AG20443 (cell line): ENCODE data around the gene AFF1.

ENCODE experiments used
- DNase-seq: peaks from one replicate; pipeline ENCODE4 v3.0.0; 2012; ENCODE audit warnings: low spot score, mixed read lengths

AFF1 gene

DNA sequence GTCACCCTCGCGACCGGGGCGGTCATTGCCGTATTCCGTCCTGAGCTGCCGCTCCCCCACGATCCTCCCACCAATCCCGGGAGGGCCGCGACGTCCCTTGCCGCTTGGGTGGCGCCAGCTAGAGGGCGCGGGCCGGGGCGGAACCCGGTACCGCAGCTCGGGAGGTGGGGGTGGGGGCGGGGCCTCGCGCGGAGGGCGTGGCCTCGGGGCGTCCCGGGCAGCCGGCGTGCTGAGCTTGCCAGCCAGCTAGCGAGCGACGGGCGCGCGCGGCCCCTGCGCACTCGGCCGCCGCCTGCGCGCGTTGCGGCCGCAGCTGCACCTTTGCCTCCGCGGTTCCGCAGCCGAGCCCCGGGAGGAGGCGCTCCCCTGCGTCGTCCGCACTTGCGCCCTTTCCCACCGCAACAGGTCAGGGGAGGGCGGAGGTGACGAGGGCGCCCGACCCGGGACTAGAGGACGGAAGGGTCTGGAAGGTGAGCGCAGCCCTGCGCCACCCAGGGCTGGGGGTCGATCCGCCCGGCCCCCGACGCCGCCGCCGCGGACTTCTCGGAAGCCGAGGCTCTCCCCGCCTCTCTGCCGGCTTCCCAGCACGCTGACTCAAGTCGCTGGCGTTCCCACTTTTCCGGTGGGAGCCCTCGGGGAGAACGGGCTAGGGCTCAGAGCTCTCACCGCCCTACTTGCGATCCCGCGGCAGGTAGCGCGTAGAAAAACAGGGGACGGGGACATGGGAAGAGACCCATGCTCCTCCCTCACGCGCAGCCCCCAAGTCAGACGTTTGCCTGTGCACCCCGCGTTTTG lies at the start of gene AFF1:
TSS of gene AFF1 (plus strand) at position 241 of the 795 bp plus-strand sequence. CDS start 13,523 bp downstream, outside the sequence.
- DNase-seq, result peak; percentile 98

DNA sequence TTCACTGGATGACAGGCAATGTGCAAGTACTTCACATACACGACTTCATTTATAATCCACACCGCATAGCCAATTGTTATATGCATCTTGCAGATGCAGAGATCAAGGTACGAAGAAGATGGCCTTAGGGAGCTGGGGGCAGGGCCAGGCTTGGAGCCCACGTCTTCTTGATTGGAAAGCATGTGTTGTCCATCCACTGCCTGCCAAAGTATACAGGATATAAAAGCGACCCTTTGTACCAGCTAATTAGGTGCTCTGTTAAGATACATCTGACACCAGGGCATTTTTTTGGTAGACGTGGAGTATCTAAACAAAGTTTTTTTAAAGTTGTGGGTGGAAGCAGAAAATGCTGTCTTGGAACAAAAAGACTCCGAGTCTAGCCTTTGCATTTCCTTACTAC lies 44.0 kb upstream of the AFF1 start:
- DNase-seq, result no peak

DNA sequence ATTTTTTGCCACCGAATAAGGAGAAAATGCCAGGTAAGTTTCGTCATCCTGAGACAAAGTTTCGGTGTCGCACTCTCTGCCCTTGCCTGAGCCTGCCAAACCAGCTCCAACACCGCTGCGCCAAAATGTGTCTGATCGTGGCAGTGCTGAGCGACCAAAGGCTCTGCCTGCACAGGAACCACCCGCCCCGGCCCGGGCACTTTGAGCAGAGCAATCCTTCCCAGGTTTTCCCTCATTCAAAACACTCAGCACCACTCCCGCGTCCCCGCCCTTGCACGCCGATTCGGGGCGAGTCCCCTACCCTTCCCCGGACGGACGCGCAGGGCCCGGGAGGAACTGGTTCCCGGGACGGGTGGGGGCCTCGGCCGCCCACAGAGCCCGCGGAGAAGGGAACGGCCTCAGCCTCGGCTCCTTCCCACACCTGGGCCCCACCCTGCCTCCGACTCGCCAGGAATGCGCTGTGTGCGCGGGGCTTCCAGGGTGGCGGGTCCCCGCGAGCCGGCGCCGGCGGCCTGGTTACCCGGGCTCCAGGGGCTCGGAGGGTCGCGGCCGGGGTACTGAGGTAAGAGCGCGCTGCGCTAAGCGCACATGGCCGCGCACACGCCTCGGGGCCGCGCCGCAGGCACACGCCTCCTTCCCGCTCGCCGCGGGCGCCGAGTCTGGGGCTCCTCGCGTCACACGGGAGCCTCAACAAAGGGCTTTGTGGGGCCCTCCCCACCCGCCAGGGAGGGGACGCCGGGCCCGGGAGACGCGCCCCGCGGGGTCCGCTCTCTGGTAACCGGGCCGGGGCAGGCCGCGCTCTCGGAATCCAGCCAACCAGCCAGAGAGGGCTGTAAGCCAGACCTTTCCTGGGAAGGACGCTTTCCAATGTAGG lies 42.8 kb upstream of the AFF1 start, which contains the start of gene C4orf36:
TSS of gene C4orf36 (minus strand) at position 661 of the 874 bp plus-strand sequence. CDS start 902 bp downstream, outside the sequence.
- DNase-seq, result peak; percentile 72

DNA sequence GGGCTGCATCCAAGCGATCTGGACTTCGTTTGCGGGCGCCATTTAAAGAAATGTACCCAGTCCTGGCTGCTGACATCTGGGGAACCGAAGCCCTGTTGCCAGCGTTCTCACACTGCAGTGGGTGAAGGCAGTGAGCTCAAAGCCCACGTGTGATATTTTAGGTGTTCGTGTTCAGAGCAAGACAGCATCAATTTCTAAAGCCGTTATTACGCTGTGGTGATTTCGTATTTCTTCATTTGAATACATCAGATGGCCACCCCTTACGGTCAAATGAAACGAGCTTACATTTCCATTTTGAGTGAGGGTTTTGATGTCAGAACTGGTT lies 42.2 kb upstream of the AFF1 start:
- DNase-seq, result no peak

DNA sequence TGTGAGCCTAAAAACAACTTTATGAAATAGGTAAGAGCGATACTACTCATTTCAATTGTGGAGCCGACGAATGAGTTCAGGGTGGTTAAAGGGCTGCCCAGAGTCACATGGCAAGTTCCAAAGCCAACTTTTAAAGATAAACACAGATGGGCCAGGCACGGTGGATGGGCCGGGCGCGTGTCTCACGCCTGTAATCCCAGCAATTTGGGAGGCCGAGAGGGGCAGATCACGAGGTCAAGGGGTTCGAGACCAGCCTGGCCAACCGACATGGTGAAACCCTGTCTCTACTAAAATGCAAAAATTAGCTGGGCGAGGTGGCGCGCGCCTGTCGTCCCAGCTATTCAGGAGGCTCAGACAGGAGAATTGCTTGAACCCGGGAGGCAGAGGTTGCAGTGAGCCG lies 41.7 kb upstream of the AFF1 start:
- no peak for DNase-seq

DNA sequence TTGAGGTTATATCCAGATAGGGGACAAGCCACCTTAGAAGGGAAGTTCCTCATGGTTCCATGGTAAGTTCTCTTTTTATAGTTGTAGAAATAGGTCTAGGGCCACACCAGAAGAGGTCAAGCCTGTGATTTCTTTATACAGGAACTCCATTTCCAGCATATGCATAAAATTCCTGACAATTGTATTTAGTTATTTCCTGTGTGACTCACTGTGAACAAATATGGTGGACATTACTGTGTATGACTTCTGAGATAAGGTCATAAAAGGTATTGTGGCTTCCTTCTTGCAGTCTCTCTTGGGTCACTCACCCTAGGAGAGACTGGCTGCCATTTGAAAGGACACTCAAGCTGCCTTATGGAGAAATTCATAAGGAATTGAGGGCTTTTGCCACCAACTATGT lies 40.4 kb upstream of the AFF1 start:
- no peak for DNase-seq

DNA sequence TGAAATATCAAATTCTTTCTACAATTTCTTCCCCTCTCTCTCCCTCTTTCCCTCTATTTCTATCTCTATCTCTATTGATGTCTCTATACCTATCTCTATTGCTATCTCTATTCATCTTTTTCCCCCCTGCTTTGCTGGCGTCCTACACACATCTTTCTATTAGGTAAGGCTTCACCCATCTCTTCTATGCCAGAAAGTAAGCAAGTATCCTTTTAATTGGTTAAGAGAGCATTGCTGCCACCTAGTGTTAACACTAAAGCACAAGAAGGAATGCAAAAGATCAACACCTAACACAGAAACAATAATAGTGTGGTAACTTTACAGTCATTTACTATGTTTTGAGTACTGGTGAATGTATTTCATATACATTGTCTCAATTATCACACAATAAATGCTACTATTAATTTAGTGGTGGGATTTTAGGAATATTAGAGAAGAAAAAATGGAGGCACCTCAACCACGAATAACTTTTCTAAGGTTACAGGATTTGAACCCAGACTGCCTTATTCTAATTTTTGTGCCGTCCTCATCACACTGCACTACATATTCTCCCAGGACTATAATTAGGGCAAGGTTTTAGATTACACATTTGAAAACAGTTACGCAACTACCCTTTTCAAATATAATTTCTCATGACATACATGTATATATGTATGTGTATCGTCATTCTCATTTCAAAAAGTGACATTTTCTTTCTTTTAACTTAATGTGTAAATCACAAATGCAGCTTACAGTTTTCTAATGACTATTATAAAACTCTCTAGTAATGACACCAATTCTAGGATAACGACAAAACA lies 38.9 kb upstream of the AFF1 start:
- peak; percentile 55 for DNase-seq

DNA sequence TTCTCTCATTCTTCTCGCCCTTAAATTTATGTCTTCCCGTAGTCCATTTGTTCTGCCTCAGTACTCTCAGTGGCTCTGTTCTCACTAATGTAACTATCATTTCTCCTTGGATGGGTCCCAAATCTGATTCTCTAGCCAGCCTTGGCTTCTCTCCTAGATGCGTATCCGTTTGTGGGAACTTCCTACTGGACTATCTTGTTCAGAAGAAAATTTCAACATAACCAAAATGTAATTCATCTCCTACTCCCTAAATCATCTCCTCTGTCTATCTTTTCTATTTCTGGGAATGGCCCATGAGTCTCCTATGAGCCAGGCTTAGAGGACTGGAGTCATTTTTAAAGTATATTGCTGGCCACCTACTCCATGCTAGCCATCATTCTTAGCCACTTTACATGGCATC lies 38.2 kb upstream of the AFF1 start:
- no peak for DNase-seq

- no peak for DNase-seq
Measured at GRCh38 chr4:86898562-86898961, 36.2 kb upstream of the AFF1 start.

DNA sequence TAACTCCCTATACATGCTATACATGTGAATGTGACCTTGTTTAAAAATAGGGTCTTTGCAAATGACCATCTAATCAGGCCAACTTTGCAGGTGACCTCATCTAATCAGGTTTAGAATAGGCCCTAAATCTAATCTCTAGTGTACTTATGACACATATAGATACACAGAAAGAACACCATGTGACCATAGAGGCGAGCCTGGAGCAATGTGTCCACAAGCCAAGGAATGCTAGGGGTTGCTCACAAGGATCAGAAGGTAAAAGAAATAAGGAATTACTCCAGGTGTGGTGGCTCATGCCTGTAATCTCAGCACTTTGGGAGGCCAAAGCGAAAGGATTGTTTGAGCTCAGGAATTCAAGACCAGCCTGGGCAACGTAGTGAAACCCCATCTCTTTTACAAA lies 32.9 kb upstream of the AFF1 start:
- no peak for DNase-seq

DNA sequence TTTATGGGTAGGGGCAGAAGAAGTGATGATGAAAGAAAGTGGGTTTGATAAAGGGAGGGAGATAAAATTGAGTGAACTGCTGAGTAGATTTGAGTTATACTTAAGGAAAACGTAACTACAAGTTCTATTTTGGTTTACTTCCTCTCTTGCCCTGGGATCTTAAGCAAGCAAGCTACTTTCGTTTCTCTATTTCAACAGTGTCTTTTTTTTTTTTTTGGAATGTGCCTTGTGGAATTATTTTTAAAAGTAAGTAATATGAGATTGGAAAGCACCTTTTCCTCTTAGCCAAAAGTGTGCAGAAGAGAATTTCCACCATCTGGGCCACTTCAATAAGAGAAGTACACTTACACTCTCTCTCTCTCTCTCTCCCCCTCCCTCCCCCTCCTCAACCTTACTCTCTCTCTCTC lies 26.6 kb upstream of the AFF1 start:
- DNase-seq, result peak; percentile 35

DNA sequence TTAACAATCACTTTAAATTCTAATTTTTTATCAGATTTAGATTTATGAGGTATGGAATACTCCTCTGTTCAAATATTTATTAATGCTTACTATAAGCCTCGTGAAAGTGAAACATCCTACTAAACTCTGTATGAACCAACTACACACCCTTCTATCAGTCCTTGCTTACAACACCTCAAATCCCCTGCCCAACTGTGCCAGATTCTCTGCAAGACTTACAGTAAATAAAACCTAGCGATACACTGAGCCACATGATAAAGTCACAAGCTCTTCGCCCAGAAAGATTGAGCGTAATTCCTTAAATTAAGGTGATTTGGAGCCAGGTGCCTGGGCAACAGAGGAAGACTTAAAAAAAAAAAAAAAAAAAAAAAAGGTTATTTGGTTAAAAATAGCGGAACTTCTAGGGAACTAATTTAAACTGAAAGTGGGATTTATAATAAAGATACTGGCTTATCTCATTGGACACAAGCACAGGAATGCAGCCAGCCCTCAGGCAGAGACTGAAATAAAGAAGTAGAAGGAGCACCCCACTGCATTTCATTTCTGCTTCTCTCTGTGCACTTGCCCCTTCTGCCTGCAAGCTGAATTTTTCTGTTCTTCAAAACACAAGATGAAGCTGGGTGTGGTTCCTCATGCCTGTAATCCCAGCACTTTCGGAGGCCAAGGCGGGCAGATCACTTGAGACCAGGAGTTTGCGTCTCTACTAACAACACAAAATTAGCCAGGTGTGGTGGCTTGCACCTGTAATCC lies 25.1 kb upstream of the AFF1 start:
- no peak for DNase-seq

DNA sequence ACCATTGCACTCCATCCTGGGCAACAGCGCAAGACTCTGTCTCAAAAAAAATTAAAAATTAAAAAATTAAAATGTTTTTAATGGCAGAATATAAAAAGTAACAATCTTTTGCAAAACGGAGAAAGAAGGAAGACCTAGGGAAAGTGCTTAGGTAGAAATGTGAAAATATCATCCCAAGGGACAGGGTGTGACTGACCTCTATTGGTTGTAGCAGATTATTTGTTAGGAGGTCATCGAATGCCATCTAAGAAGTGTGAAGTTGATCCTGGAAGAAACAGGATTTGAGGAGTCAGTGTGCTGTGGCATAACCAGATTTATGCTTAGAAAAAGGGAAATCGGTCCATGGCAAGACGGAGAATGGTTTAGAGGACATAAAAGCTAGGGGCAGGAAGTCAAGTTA lies 24.4 kb upstream of the AFF1 start:
- DNase-seq, result no peak

- DNase-seq, result no peak
Measured at GRCh38 chr4:86910820-86911684, 23.8 kb upstream of the AFF1 start.

DNA sequence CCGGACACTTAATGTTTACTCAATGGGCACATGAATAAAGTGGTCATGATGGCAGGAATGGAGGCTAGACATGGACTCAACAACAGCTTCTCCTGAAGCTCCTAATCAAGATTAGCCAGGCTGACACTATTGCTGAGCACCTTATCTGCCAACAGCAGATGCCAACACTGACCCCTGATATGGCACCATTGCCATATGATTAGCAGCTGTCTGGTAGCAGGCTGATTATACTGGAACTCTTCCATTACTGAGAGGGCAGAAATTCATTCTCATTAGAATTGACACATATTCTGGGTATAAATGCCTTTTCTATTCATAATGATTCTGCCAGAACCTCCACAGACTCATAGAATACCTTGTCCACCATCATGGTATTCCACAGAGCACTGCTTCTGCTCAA lies 18.4 kb upstream of the AFF1 start:
- no peak for DNase-seq

DNA sequence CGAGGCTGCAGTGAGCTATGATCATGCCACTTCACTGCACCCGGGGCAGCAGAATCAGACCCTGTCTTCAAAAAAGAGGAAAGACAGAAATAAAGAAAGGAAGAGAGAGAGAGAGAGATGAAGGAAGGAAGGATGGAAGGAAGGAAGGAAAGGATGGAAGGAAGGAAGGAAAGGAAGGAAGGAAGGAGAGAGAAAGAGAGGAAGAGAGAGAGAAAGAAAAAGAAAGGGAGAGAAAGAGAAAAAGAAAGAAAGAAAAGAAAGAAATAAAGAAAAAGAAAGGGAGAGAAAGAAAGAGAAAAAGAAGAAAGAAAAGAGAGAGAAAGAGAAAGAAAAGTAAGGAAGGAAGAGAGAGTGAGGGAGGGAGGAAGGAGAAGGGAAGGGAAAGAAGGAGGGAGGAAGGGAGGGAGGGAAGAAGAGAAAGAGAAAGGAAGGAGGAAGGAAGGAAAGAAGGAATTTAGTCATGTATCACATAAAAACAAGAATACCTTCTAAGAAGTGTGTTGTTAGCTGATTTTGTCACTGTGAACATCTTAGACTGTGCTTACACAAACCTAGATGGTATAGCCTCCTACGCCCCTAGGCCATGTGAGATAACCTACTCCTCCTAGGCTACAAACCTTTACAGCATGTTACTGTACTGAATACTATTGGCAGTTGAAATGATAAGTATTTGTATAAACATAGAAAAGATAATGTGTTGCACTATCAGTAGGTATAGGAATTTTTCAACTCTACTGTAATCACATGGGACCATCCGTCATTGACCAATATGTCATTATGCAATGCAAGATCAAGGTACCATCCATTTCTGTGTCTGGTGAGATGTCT lies 17.4 kb upstream of the AFF1 start:
- DNase-seq, result no peak

- no peak for DNase-seq
Measured at GRCh38 chr4:86918539-86919072, 16.2 kb upstream of the AFF1 start.

DNA sequence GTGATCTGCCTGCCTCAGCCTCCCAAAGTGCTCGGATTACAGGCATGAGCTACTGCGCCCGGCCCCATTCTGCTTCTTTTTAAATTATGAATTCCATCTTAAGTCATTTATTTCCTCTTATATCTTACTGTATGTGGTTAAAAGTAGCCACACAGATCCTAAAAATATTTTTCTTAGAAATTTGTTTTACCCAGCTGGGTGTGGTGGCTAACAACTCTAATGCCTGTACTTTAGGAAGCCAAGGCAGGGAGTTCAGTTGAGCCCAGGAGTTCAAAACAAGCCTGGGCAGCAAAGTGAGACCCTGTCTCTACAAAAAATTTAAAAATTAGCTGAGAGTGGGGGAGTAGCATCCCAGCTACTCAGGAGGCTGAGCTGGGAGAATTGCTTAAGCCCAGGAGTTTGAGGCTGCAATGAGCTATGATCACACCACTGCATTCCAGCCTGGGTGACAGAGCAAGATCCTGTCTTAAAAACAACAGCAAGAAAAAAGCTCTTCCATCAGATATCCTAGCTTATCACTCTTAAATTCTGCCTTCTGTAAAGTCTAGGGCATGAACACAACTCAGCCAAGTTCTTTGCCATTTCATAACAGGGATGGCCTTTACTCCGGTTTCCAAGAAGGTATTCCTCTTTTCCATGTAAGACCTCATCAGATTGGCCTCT lies 15.1 kb upstream of the AFF1 start:
- no peak for DNase-seq
